GM08714 (cell line): ENCODE data around the gene ATP1A3.

ENCODE experiments used
- H3K4me3 ChIP-seq: fragments of 200-500 bp; sonication (Bioruptor generic); 2 replicates; pipeline ENCODE4 v1.5.1; 2014; ENCODE audit warnings: mild to moderate bottlenecking, low read length, inconsistent platforms
- ZNF274 ChIP-seq: IDR thresholded peaks from 2 replicates; pipeline ENCODE4 v1.6.1; 2012; ENCODE audit warnings: mild to moderate bottlenecking, low read depth, low read length

The ATP1A3 gene

GRCh38 chr19:41937525-41938468 is 56.2 kb downstream of the ATP1A3 start:
- no peak overlapping the region for H3K4me3 ChIP-seq
- TF ChIP-seq ZNF274, result no peak

GRCh38 chr19:41936961-41937360 is 57.1 kb downstream of the ATP1A3 start:
- TF ChIP-seq ZNF274, result no peak

GRCh38 chr19:41936416-41936850 is 57.6 kb downstream of the ATP1A3 start:
- TF ChIP-seq ZNF274, result no peak
- no peak overlapping the region for H3K4me3 ChIP-seq

More at GRCh38 chr19:41936961-41937360, 57.1 kb downstream of the ATP1A3 start:
- no peak overlapping the region for H3K4me3 ChIP-seq

GRCh38 chr19:41935760-41936415 is 58.1 kb downstream of the ATP1A3 start:
- TF ChIP-seq ZNF274, result no peak
- H3K4me3 ChIP-seq, result no peak overlapping the region

- no peak overlapping the region for H3K4me3 ChIP-seq
- TF ChIP-seq ZNF274, result no peak
Measured at GRCh38 chr19:41934849-41935374, 59.1 kb downstream of the ATP1A3 start.

- no peak for TF ChIP-seq ZNF274
Measured at GRCh38 chr19:41933693-41934426, 60.2 kb downstream of the ATP1A3 start.

GRCh38 chr19:41932720-41933332 is 61.2 kb downstream of the ATP1A3 start:
- H3K4me3 ChIP-seq, result no peak overlapping the region
- no peak for TF ChIP-seq ZNF274

More at GRCh38 chr19:41933693-41934426, 60.2 kb downstream of the ATP1A3 start:
- no peak overlapping the region for H3K4me3 ChIP-seq

GRCh38 chr19:41932259-41932719 is 61.7 kb downstream of the ATP1A3 start:
- TF ChIP-seq ZNF274, result no peak
- H3K4me3 ChIP-seq, result no peak overlapping the region

- H3K4me3 ChIP-seq, result no peak overlapping the region
- no peak for TF ChIP-seq ZNF274
Measured at GRCh38 chr19:41930926-41931592, 63.0 kb downstream of the ATP1A3 start.

- no peak overlapping the region for H3K4me3 ChIP-seq
- TF ChIP-seq ZNF274, result no peak
Measured at GRCh38 chr19:41930322-41930722, 63.7 kb downstream of the ATP1A3 start.

GRCh38 chr19:41929536-41930071 is 64.4 kb downstream of the ATP1A3 start:
- H3K4me3 ChIP-seq, result no peak overlapping the region
- TF ChIP-seq ZNF274, result no peak

- no peak for TF ChIP-seq ZNF274
- peak overlapping the region; percentile 54; the same call in 1 of the 2 replicates for H3K4me3 ChIP-seq
Measured at GRCh38 chr19:41928754-41929535, 65.1 kb downstream of the ATP1A3 start.
